Common myeloid progenitor, CD34-positive (primary cell): ENCODE data around the gene MYO1F.

Source experiments
- CTCF ChIA-PET: fragments of 350-600 bp; sonication (Branson Sonifier 250); formaldehyde crosslinking; loops from one replicate; lab custom pipeline; 2021; ENCODE audit warnings: antibody characterized with exemption; lab: Charles Lee
- POLR2A ChIA-PET: fragments of 350-600 bp; sonication (Branson Sonifier 250); formaldehyde crosslinking; loops from one replicate; lab custom pipeline; 2021; ENCODE audit warnings: antibody characterized with exemption; lab: Charles Lee
- DNase-seq, 3 donors: peaks; one replicate each; pipeline versions ENCODE4 v3.0.0 to v3.0.0-alpha.2; 2013
- H3K27ac ChIP-seq, 2 experiments: 1 replicate in 1 of 2; 2 replicates in 1 of 2; pipeline ENCODE4 v1.7.0; 2013; ENCODE audit warnings: inconsistent platforms in 2 of 2, low read length in 2 of 2, mild to moderate bottlenecking in 2 of 2, low read depth in 1 of 2, moderate library complexity in 1 of 2; ENCODE audit not compliant: severe bottlenecking in 2 of 2, insufficient read depth in 1 of 2, poor library complexity in 1 of 2
- H3K27me3 ChIP-seq, 5 experiments: replicated peaks in 2 of 5; 1 replicate in 3 of 5; 2 replicates in 2 of 5; pipeline versions ENCODE4 v1.6.1 to v1.7.0; 2013; ENCODE audit warnings: low read length in 4 of 5, mild to moderate bottlenecking in 2 of 5, moderate library complexity in 2 of 5, inconsistent platforms in 1 of 5; ENCODE audit not compliant: insufficient read depth in 5 of 5, control insufficient read depth in 4 of 5
- H3K36me3 ChIP-seq, 4 experiments: 1 replicate in 2 of 4; 2 replicates in 2 of 4; pipeline versions ENCODE4 v1.6.1 to v1.7.0; 2013; ENCODE audit warnings: low read length in 3 of 4, control low read depth in 1 of 4, mild to moderate bottlenecking in 1 of 4; ENCODE audit not compliant: control insufficient read depth in 4 of 4, insufficient read depth in 4 of 4
- H3K4me1 ChIP-seq, 4 experiments: 1 replicate in 3 of 4; 2 replicates in 1 of 4; pipeline versions ENCODE4 v1.6.1 to v1.7.1; 2013; ENCODE audit warnings: low read length in 3 of 4, mild to moderate bottlenecking in 3 of 4, control low read depth in 1 of 4, inconsistent platforms in 1 of 4, moderate library complexity in 1 of 4; ENCODE audit not compliant: control insufficient read depth in 4 of 4, insufficient read depth in 4 of 4; ENCODE audit errors: control extremely low read depth in 1 of 4
- H3K4me3 ChIP-seq, 7 experiments: 1 replicate in 4 of 7; 2 replicates in 3 of 7; pipeline versions ENCODE4 v1.5.1 to v1.7.0; 2013; ENCODE audit warnings: mild to moderate bottlenecking in 7 of 7, low read length in 6 of 7, moderate library complexity in 6 of 7, inconsistent platforms in 2 of 7, low read depth in 2 of 7, control low read depth in 1 of 7; ENCODE audit not compliant: insufficient read depth in 4 of 7, control insufficient read depth in 1 of 7; ENCODE audit errors: extremely low read depth in 1 of 7
- H3K9me3 ChIP-seq, 5 experiments: 1 replicate in 4 of 5; 2 replicates in 1 of 5; pipeline versions ENCODE4 v1.6.1 to v1.7.1; 2013; ENCODE audit warnings: low read length in 4 of 5, mild to moderate bottlenecking in 2 of 5, inconsistent platforms in 1 of 5, low read depth in 1 of 5, moderate library complexity in 1 of 5; ENCODE audit not compliant: control insufficient read depth in 4 of 5, insufficient read depth in 2 of 5; ENCODE audit errors: control extremely low read depth in 1 of 5
- WGBS: methylation state at CpG from one replicate; pipeline ENCODE4 v1.1.5; 2013; ENCODE audit not compliant: insufficient coverage; 5-methylcytosine and 5-hydroxymethylcytosine counted together

MYO1F gene

DNA sequence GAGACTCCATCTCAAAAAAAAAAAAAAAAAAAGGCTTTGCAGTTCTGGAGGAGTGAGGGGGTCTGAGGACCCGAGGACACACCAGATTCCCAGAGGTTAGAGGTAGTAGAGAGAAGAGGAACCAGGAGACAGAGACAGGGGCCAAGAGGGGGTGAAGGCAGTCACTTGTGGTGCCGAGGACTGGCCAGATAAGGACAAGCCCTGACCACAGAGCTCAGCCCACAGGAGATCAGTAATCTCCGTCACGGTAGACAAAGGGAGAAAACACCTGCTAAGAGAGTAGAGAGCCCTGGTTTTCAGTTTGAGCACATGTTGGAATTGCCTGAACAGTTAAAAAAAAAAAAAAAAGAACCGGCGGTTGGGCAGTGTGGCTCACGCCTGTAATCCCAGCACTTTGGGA lies 73.1 kb downstream of the MYO1F start:
- peaks cover 0 to 3% (median 0%) of the 10 kb centered on the region in 4 experiments for H3K36me3 ChIP-seq
- no peaks in the 10 kb centered on the region for H3K27me3 ChIP-seq
- ChIA-PET POLR2A (interaction anchor here (0.5 to 0.6 kb wide), 2 partner anchors 42 to 1006 kb away, joined by 3 read pairs; no protein-coding TSS in a partner anchor), CTCF (interaction anchor here (0.6 to 7.5 kb wide), 6 partner anchors 12 to 151 kb away, joined by 3 to 94 read pairs (median 4); no protein-coding TSS in a partner anchor)
- 7% methylated on average over 2 of the region's 7 CpGs for WGBS
- H3K4me3 ChIP-seq, result no peak overlapping the region
- H3K4me1 ChIP-seq, result peaks cover 14 to 77% (median 73%) of the 10 kb centered on the region in 4 experiments
- H3K27ac ChIP-seq, result peak overlapping the region in 1 of 2 experiments; percentile 60
- H3K9me3 ChIP-seq, result no peaks in the 10 kb centered on the region
- DNase-seq, result peak in 2 of 3 donors; percentile 69 to 74

DNA sequence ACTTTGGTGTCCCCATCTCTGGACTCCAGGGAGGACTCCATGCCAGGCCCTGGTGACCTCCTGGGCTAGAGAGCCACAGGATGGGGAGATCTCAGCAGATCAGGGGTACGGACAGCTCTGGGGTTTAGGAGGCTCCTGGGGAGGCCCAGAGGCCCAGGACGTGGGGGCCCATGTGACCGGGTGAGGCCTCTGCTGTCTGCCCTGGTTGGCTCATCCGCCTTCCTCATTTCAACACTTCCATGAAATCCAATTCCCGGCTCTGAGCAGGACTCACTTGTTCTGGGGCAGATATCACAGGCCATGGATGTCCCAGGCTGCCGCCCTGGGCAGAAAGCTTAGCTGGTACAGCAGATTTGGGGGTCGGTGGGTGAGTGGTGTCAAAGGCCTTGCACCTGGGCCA lies 73.7 kb downstream of the MYO1F start:
- WGBS, result 100% methylated on average over 4 of the region's 7 CpGs
- H3K27ac ChIP-seq, result peak overlapping the region in 1 of 2 experiments; percentile 45
- H3K9me3 ChIP-seq, result no peaks in the 10 kb centered on the region
- ChIA-PET CTCF (interaction anchor here (1.0 to 7.5 kb wide), 5 partner anchors 11 to 150 kb away, joined by 3 to 94 read pairs (median 4); no protein-coding TSS in a partner anchor), POLR2A (interaction anchor here (1.4 kb wide), 1 partner anchor 10 kb away, joined by 3 read pairs; the partner anchor contains the start of gene ZNF414)
- peaks cover 14 to 78% (median 72%) of the 10 kb centered on the region in 4 experiments for H3K4me1 ChIP-seq
- H3K27me3 ChIP-seq, result no peaks in the 10 kb centered on the region
- DNase-seq, result no peak
- peaks cover 0 to 8% (median 2%) of the 10 kb centered on the region in 4 experiments for H3K36me3 ChIP-seq
- no peak overlapping the region for H3K4me3 ChIP-seq

DNA sequence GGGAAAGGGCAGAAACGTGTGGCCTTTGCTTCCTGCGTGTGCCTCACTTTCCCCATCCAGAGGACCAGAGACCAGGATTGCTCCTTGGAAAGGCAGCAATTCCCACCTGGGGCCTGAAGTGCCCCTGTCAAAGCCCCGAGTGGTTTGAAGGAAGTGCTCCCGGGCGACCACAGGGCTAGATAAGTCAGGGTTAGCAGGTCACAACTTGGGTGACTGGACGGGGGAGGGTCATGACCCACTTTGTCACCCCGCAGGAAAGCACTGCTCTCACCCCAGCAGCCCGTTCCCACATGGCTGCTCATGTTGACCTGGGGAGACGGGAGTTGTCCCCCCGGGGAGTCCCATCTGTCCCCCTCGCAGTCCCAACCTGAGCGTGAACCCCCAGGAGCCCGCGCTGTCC lies 75.3 kb downstream of the MYO1F start:
- Histone ChIP-seq H3K9me3 (no peaks in the 10 kb centered on the region), H3K4me3 (peak overlapping the region in 6 of 7 experiments; percentile 25 to 65 (median 60)), H3K27ac (peak overlapping the region in 1 of 2 experiments; percentile 61), H3K36me3 (peaks cover 0 to 19% (median 10%) of the 10 kb centered on the region in 4 experiments), H3K27me3 (no peaks in the 10 kb centered on the region), H3K4me1 (peaks cover 14 to 90% (median 73%) of the 10 kb centered on the region in 4 experiments)
- CTCF ChIA-PET, result interaction anchor here (0.5 to 1.0 kb wide), 2 partner anchors 22 to 23 kb away, joined by 3 read pairs; no protein-coding TSS in a partner anchor
- DNase-seq, result no peak
- 41% methylated on average over 7 of the region's 14 CpGs for WGBS
- POLR2A ChIA-PET, result interaction anchor here (1.0 to 1.4 kb wide), 2 partner anchors 8 to 12 kb away, joined by 3 read pairs; partner anchors contain the start of gene ZNF414

DNA sequence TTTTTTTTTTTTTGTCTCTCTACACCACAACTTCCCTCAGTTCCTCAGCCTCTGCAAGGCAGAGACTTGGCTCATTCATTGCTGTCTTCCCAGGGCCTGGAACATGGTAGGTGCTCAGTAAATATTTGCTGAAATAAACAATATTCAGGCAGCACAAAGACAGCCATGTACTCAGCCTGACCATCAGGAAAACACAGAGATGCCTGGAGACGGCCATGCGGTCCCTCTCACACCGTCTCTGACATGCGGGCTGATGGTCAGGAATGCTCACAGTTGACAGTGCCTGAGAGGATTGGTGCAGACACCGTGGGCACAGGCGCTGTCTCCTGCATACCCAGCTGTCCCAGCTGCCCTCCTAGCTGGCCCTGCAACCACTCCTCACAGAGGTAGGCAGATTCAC lies 75.7 kb downstream of the MYO1F start:
- DNase-seq, result peak in 2 of 3 donors; percentile 53 to 56
- peaks cover 0 to 20% (median 11%) of the 10 kb centered on the region in 4 experiments for H3K36me3 ChIP-seq
- no peaks in the 10 kb centered on the region for H3K27me3 ChIP-seq
- H3K4me3 ChIP-seq, result peak overlapping the region in 6 of 7 experiments; percentile 30 to 65 (median 60)
- 62% methylated on average over 4 of the region's 6 CpGs for WGBS
- peak overlapping the region in 1 of 2 experiments; percentile 61 for H3K27ac ChIP-seq
- peaks cover 14 to 92% (median 69%) of the 10 kb centered on the region in 4 experiments for H3K4me1 ChIP-seq
- ChIA-PET POLR2A (no interaction called here), CTCF (interaction anchor here (0.5 to 6.9 kb wide), 3 partner anchors 15 to 23 kb away, joined by 3 to 41 read pairs (median 3); no protein-coding TSS in a partner anchor)
- no peaks in the 10 kb centered on the region for H3K9me3 ChIP-seq

DNA sequence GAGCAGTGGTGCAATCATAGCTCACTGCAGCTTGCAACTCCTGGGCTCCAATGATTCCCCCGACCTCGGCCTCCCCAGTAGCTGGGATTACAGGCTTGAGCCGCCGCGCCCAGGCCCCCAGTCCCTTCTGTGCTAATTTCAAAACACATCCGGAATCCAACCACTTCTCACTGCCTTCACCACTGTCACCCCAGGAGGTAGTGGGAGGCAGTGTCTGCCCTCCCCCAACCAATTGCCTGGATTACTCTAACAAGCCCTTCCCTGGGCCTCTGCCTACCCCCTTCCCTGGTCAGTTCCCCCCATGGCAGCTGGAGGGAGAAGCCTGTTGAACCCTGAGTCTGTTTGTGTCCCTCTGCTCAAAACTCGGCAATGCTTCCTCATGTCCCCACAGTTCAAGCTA lies 77.1 kb downstream of the MYO1F start:
- H3K9me3 ChIP-seq, result no peaks in the 10 kb centered on the region
- H3K36me3 ChIP-seq, result peaks cover 0 to 25% (median 13%) of the 10 kb centered on the region in 4 experiments
- WGBS, result 0% methylated on average over 5 of the region's 7 CpGs
- peak in 2 of 3 donors; percentile 68 to 70 for DNase-seq
- H3K4me1 ChIP-seq, result peaks cover 14 to 90% (median 65%) of the 10 kb centered on the region in 4 experiments
- no peaks in the 10 kb centered on the region for H3K27me3 ChIP-seq
- ChIA-PET CTCF (interaction anchor here (1.1 to 6.9 kb wide), 5 partner anchors 9 to 80 kb away, joined by 3 to 41 read pairs (median 4); partner anchors contain the start of gene ZNF414), POLR2A (interaction anchor here (1.2 kb wide), 2 partner anchors 13 to 43 kb away, joined by 3 to 8 read pairs; no protein-coding TSS in a partner anchor)
- H3K4me3 ChIP-seq, result peak overlapping the region in 6 of 7 experiments; percentile 7 to 64 (median 50)
- peak overlapping the region in 1 of 2 experiments; percentile 40 for H3K27ac ChIP-seq

DNA sequence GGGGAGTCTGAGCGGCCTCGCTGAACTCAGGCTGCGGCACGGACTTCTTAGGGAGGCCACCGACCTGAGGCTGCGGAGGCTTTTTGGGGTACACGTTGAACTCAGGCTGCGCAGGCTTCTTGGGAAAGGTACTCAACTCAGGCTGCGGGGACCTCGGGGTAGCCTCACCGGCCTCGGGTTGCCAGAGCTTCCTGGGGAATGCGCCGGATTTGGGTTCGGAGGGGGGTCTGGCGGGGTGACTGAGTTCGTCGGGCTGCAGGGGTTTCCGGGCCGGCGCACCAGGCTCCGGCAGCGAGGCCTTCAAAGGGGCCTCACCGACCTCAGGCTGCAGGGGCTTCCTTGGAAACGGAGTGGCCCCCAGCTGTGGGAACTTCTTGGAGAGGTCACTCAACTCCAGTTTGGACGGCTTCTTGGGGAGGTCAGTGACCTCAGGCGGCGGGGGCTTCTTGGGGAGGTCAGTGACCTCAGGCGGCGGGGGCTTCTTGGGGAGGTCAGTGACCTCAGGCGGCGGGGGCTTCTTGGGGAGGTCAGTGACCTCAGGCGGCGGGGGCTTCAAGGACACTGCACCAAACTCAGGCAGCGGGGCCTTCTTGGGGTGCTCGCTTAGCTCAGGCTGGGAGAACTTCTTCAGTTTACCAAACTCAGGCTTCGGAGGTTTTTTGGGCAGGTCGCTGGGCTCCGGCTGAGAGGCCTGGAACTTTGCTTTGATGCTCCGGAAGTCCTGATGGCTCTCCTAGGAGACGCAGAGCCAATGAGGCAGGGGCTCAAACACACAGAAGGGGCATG lies 78.0 kb downstream of the MYO1F start:
- peak overlapping the region in 3 of 7 experiments; percentile 53 to 64 (median 63) for H3K4me3 ChIP-seq
- peaks cover 0 to 25% (median 13%) of the 10 kb centered on the region in 4 experiments for H3K36me3 ChIP-seq
- POLR2A ChIA-PET, result interaction anchor here (0.6 to 1.2 kb wide), 3 partner anchors 12 to 82 kb away, joined by 3 to 8 read pairs (median 4); no protein-coding TSS in a partner anchor
- no peak for DNase-seq
- H3K27ac ChIP-seq, result peak overlapping the region in 1 of 2 experiments; percentile 40
- H3K27me3 ChIP-seq, result no peaks in the 10 kb centered on the region
- 89% methylated on average over 35 of the region's 41 CpGs for WGBS
- CTCF ChIA-PET, result interaction anchor here (1.1 to 6.9 kb wide), 5 partner anchors 8 to 81 kb away, joined by 3 to 41 read pairs (median 4); partner anchors contain the start of gene ZNF414
- H3K4me1 ChIP-seq, result peaks cover 17 to 89% (median 64%) of the 10 kb centered on the region in 4 experiments
- H3K9me3 ChIP-seq, result no peaks in the 10 kb centered on the region
